GM23248 (cell line): ENCODE results near the gene PHACTR3.

Experiments
- EZH2 ChIP-seq: fragments of 200-600 bp; sonication (generic); IDR thresholded peaks from 2 replicates; pipeline ENCODE4 v1.6.1; 2018; ENCODE audit warnings: antibody characterized with exemption, mild to moderate bottlenecking; ENCODE audit not compliant: insufficient read depth, poor library complexity, severe bottlenecking
- EZH2phosphoT487 ChIP-seq: fragments of 200-600 bp; sonication (generic); IDR thresholded peaks from 2 replicates; pipeline ENCODE4 v1.6.1; 2018; ENCODE audit warnings: antibody characterized with exemption, moderate library complexity, mild to moderate bottlenecking, low read depth; ENCODE audit not compliant: insufficient read depth

GRCh38 chr20:59620860-59621505 lies 16.6 kb downstream of the PHACTR3 start:
- TF ChIP-seq EZH2 (no peak), EZH2phosphoT487 (no peak)
